ENCODE results near the gene SNX22.

The SNX22 gene

DNA sequence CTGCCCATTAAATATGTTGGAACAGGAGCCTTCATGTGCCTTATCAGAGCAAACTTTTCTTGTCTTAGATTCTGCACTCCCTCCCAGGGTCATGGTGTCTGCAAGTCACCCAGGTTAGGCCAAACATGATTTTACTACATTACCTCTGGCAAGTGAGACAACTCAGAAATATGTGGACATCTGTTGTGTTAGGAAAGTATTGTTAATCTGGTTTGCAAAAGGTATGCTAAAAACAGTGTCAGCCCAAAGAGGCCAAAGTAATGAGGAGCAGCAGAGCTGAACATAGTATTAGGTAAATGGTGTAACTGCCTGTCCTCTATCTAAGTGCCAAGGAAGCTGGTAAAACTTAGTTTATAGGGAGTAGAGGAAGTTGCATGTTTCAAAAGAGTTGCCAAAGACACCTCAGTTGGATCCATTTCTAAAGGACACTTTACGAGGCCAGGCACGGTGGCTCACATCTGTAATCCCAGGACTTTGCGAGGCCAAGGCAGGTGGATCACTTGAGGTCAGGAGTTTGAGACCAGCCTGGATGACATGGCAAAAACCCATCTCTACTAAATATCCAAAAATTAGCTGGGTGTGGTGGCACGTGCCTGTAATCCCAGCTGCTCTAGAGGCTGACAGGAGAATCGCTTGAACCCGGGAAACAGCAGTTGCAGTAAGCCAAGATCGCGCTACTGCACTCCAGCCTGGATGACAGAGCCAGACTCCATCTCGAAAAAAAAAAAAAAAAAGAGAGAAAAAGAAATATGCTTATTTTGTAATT is 33.8 kb downstream of the SNX22 start:
- Histone ChIP-seq H3K9me3 (ENCODE audit: insufficient read depth, low read length) (no peaks in the 10 kb centered on the region), H4K20me1 (ENCODE audit: insufficient read depth, low read length) (no peaks in the 10 kb centered on the region), H3K4me1 (ENCODE audit: low read length) (peaks cover 4% of the 10 kb centered on the region; the same call in 1 of the 2 replicates), H3K4me2 (ENCODE audit: low read length) (no peak overlapping the region), H3K27me3 (ENCODE audit: low read depth, low read length) (no peaks in the 10 kb centered on the region), H3K9ac (ENCODE audit: low read length) (no peak overlapping the region), H3K27ac (ENCODE audit: low read length) (no peak overlapping the region), H3K36me3 (replicated peaks; ENCODE audit: low read depth, low read length) (peaks cover 3% of the 10 kb centered on the region), H3K4me3 (ENCODE audit: low read length) (no peak overlapping the region), H2AFZ (ENCODE audit: low read depth, low read length) (no peak overlapping the region), H3K79me2 (ENCODE audit: low read length) (no peaks in the 10 kb centered on the region)
- no peak for TF ChIP-seq EZH2phosphoT487 (IDR thresholded peaks at IDR 0.05; ENCODE audit: low read depth)
- TF ChIP-seq, protein P1, sequence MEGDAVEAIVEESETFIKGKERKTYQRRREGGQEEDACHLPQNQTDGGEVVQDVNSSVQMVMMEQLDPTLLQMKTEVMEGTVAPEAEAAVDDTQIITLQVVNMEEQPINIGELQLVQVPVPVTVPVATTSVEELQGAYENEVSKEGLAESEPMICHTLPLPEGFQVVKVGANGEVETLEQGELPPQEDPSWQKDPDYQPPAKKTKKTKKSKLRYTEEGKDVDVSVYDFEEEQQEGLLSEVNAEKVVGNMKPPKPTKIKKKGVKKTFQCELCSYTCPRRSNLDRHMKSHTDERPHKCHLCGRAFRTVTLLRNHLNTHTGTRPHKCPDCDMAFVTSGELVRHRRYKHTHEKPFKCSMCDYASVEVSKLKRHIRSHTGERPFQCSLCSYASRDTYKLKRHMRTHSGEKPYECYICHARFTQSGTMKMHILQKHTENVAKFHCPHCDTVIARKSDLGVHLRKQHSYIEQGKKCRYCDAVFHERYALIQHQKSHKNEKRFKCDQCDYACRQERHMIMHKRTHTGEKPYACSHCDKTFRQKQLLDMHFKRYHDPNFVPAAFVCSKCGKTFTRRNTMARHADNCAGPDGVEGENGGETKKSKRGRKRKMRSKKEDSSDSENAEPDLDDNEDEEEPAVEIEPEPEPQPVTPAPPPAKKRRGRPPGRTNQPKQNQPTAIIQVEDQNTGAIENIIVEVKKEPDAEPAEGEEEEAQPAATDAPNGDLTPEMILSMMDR (IDR thresholded peaks at IDR 0.05; ENCODE audit: low read depth, low read length) = no peak

DNA sequence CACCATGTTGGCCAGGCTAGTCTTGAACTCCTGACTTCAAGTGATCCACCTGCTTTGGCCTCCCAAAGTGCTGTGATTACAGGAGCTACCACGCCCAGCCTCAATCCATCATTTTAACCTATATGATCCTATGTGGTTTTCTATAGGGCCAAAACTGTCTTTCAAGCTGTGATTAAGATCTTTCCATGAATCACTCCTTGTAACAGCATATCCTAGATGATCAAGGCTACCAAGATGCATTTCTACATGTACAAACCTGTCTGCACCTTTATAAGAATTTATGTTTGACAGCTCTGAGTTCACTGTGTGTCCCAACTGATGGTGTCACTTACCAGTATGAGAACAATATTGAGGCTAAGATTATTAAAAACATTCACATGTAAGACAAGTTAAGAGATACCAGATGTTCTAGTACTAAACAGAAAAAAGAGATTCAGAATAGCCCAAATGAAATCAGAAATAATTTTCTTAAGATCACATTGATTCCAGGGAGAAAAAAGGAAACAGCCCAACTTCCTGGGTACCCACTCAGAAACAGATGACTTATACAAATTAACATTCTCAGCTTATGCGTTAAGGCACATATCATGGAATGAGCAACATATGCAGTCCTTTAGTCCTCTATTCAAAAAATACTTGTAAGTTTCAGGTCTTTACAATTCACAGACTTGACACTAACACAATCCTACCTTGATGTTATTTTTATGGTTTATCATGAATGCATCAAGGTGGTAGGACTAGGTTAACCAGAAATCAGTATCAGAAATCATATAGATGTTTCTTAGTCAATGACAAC is 36.1 kb downstream of the SNX22 start:
- no peaks in the 10 kb centered on the region for H3K9me3 ChIP-seq (ENCODE audit: insufficient read depth, low read length)
- TF ChIP-seq, protein P1 (IDR thresholded peaks at IDR 0.05; ENCODE audit: low read depth, low read length) = no peak
- no peak for TF ChIP-seq EZH2phosphoT487 (IDR thresholded peaks at IDR 0.05; ENCODE audit: low read depth)
- no peak overlapping the region for H3K9ac ChIP-seq (ENCODE audit: low read length)
- no peak overlapping the region for H3K27ac ChIP-seq (ENCODE audit: low read length)
- H3K36me3 ChIP-seq (replicated peaks; ENCODE audit: low read depth, low read length) = peaks cover 3% of the 10 kb centered on the region
- no peak overlapping the region for H3K4me3 ChIP-seq (ENCODE audit: low read length)
- H2AFZ ChIP-seq (ENCODE audit: low read depth, low read length) = no peak overlapping the region
- H3K4me1 ChIP-seq (ENCODE audit: low read length) = no peaks in the 10 kb centered on the region
- no peaks in the 10 kb centered on the region for H3K27me3 ChIP-seq (ENCODE audit: low read depth, low read length)
- H3K79me2 ChIP-seq (ENCODE audit: low read length) = no peaks in the 10 kb centered on the region
- H4K20me1 ChIP-seq (ENCODE audit: insufficient read depth, low read length) = no peaks in the 10 kb centered on the region
- H3K4me2 ChIP-seq (ENCODE audit: low read length) = no peak overlapping the region

DNA sequence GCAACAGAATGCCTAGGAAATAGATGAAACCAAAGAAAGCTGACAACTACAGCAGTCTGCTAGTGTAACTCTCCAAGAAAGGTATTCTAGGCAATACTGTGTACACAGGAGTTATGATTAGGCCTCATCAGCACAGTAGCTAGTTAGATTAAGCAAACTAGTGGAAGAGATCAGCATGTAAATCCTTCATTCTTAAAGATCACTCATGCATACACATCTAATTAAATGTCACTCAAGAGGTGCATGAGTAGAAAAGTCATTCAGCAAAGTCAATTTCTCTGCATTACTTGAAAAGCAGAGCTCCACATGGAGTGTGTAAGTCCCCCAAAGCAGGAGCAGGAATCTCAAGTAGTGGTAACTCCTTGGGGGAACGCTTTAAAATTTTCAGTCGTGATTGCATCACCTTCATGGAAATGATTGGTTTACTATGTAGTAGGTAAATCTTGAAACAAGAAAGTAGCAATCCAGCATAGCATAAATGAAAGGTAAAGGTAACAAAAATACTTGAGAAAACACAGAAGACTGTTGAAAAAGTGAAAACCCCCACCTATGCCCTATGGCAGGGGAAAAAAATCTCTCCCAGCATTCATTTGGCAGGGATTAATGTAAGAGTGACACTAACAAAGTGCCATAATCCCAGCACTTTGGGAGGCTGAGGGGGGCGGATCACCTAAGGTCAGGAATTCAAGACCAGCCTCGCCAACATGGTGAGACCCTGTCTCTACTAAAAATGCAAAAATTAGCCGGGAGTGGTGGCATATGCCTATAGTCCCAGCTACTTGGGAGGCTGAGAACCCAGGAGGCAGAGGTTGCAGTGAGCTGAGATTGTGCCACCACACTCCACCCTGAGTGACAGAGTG is 40.7 kb downstream of the SNX22 start:
- Histone ChIP-seq H3K79me2 (ENCODE audit: low read length) (no peaks in the 10 kb centered on the region), H3K36me3 (replicated peaks; ENCODE audit: low read depth, low read length) (peaks cover 3% of the 10 kb centered on the region), H3K4me2 (ENCODE audit: low read length) (no peak overlapping the region), H3K9ac (ENCODE audit: low read length) (no peak overlapping the region), H3K4me3 (ENCODE audit: low read length) (no peak overlapping the region), H3K9me3 (ENCODE audit: insufficient read depth, low read length) (no peaks in the 10 kb centered on the region), H3K4me1 (ENCODE audit: low read length) (no peaks in the 10 kb centered on the region), H3K27ac (ENCODE audit: low read length) (no peak overlapping the region), H3K27me3 (ENCODE audit: low read depth, low read length) (no peaks in the 10 kb centered on the region), H2AFZ (ENCODE audit: low read depth, low read length) (no peak overlapping the region), H4K20me1 (ENCODE audit: insufficient read depth, low read length) (no peaks in the 10 kb centered on the region)
- no peak for TF ChIP-seq EZH2phosphoT487 (IDR thresholded peaks at IDR 0.05; ENCODE audit: low read depth)
- TF ChIP-seq, protein P1 (IDR thresholded peaks at IDR 0.05; ENCODE audit: low read depth, low read length) = no peak
